ENCODE measurements around the gene ZNF814. TPM values are rescaled to one million over a fixed set of nuclear protein-coding genes. Genes with fewer than 3 reads are reported as not detected.
"Not testable (repeated sequence)": the region's sequence is repeated elsewhere in the genome, so short reads cannot be mapped to it uniquely, and the experiment has no call there.

Gene ZNF814
- total RNA-seq, 1 donor from 2014 or later = 6.8 TPM

- FAIRE-seq = no peak
- Histone ChIP-seq H3K4me3 (ENCODE audit: low read depth, low read length) (peak overlapping the region; percentile 90), H3K27me3 (ENCODE audit: control insufficient read depth, insufficient read depth, low read length) (no peaks in the 10 kb centered on the region), H3K36me3 (ENCODE audit: control insufficient read depth, insufficient read depth, low read length) (peaks cover under 1% of the 10 kb centered on the region)
- DNase-seq (ENCODE audit: low read depth) = no peak
- TF ChIP-seq CTCF (IDR thresholded peaks at IDR 0.05; ENCODE audit: insufficient read depth, low read length, severe bottlenecking) = no peak
Observed at GRCh38 chr19:57815247-57816075, 73.4 kb downstream of the ZNF814 start.

- Histone ChIP-seq H3K36me3 (ENCODE audit: control insufficient read depth, insufficient read depth, low read length) (peaks cover 3% of the 10 kb centered on the region), H3K27me3 (ENCODE audit: control insufficient read depth, insufficient read depth, low read length) (no peaks in the 10 kb centered on the region), H3K4me3 (ENCODE audit: low read depth, low read length) (peak within 1 kb of the TSS; percentile 90)
- peak; percentile 92 for DNase-seq (ENCODE audit: low read depth)
- no peak for FAIRE-seq
- TF ChIP-seq CTCF (IDR thresholded peaks at IDR 0.05; ENCODE audit: insufficient read depth, low read length, severe bottlenecking) = no peak
Observed at GRCh38 chr19:57814505-57815246, 74.2 kb downstream of the ZNF814 start, which contains the start of gene ZNF552. TSS of gene ZNF552 (minus strand) at chr19:57814913. CDS start at chr19:57814743, 170 bp downstream.

- Histone ChIP-seq H3K27me3 (ENCODE audit: control insufficient read depth, insufficient read depth, low read length) (no peaks in the 10 kb centered on the region), H3K4me3 (ENCODE audit: low read depth, low read length) (peak overlapping the region; percentile 90), H3K36me3 (ENCODE audit: control insufficient read depth, insufficient read depth, low read length) (peaks cover 4% of the 10 kb centered on the region)
- no peak for TF ChIP-seq CTCF (IDR thresholded peaks at IDR 0.05; ENCODE audit: insufficient read depth, low read length, severe bottlenecking)
- FAIRE-seq = no peak
- peak; percentile 31 for DNase-seq (ENCODE audit: low read depth)
Observed at GRCh38 chr19:57813919-57814504, 74.8 kb downstream of the ZNF814 start.

- not testable (repeated sequence) for H3K36me3 ChIP-seq (ENCODE audit: control insufficient read depth, insufficient read depth, low read length); H3K27me3 ChIP-seq (ENCODE audit: control insufficient read depth, insufficient read depth, low read length); FAIRE-seq; DNase-seq (ENCODE audit: low read depth)
- peak overlapping the region; percentile 90 for H3K4me3 ChIP-seq (ENCODE audit: low read depth, low read length)
Observed at GRCh38 chr19:57812975-57813820, 75.6 kb downstream of the ZNF814 start.

GRCh38 chr19:57812226-57812625 lies 76.6 kb downstream of the ZNF814 start:
- FAIRE-seq (no peak), DNase-seq (ENCODE audit: low read depth) (no peak)
- no peak overlapping the region for H3K4me3 ChIP-seq (ENCODE audit: low read depth, low read length)
- no peaks in the 10 kb centered on the region for H3K27me3 ChIP-seq (ENCODE audit: control insufficient read depth, insufficient read depth, low read length)
- TF ChIP-seq CTCF (IDR thresholded peaks at IDR 0.05; ENCODE audit: insufficient read depth, low read length, severe bottlenecking) = no peak
- H3K36me3 ChIP-seq (ENCODE audit: control insufficient read depth, insufficient read depth, low read length) = peaks cover 6% of the 10 kb centered on the region

- not testable (repeated sequence) for H3K27me3 ChIP-seq (ENCODE audit: control insufficient read depth, insufficient read depth, low read length); H3K4me3 ChIP-seq (ENCODE audit: low read depth, low read length); DNase-seq (ENCODE audit: low read depth); H3K36me3 ChIP-seq (ENCODE audit: control insufficient read depth, insufficient read depth, low read length); FAIRE-seq
Observed at GRCh38 chr19:57810410-57811295, 78.2 kb downstream of the ZNF814 start.

Data from bronchial epithelial cell (primary cell).